Neuronal stem cell (in vitro differentiated cells): ENCODE measurements around the gene CDC37L1.

Experiments
- DNase-seq: peaks from one replicate; pipeline ENCODE4 v3.0.0-alpha.2; 2013; ENCODE audit warnings: low spot score
- H2AFZ ChIP-seq: one replicate; pipeline ENCODE4 v1.6.1; 2013; ENCODE audit warnings: mild to moderate bottlenecking, low read length, inconsistent platforms
- H2AK5ac ChIP-seq: 2 replicates; pipeline ENCODE4 v1.6.1; 2013; ENCODE audit warnings: low read depth, mild to moderate bottlenecking, inconsistent platforms, low read length, moderate library complexity, mixed read lengths
- H2BK120ac ChIP-seq: 2 replicates; pipeline ENCODE4 v1.6.1; 2013; ENCODE audit warnings: low read depth, mild to moderate bottlenecking, inconsistent platforms, low read length, moderate library complexity, mixed read lengths
- H2BK12ac ChIP-seq: one replicate; pipeline ENCODE4 v1.6.1; 2013; ENCODE audit warnings: low read length, inconsistent platforms
- H2BK15ac ChIP-seq: 2 replicates; pipeline ENCODE4 v1.6.1; 2013; ENCODE audit warnings: mild to moderate bottlenecking, low read length, inconsistent platforms, mixed read lengths
- H2BK5ac ChIP-seq: one replicate; pipeline ENCODE4 v1.6.1; 2013; ENCODE audit warnings: inconsistent platforms, mild to moderate bottlenecking, low read length, moderate library complexity
- H3K14ac ChIP-seq: one replicate; pipeline ENCODE4 v1.6.1; 2013; ENCODE audit warnings: low read length, inconsistent platforms
- H3K18ac ChIP-seq: 2 replicates; pipeline ENCODE4 v1.6.1; 2013; ENCODE audit warnings: low read length, inconsistent platforms
- H3K23ac ChIP-seq: 2 replicates; pipeline ENCODE4 v1.6.1; 2013; ENCODE audit warnings: low read depth, mild to moderate bottlenecking, mixed read lengths, low read length, inconsistent platforms; ENCODE audit not compliant: poor library complexity
- H3K27ac ChIP-seq: replicated peaks from 3 replicates; pipeline ENCODE4 v1.5.1; 2013; ENCODE audit warnings: low read length, inconsistent platforms
- H3K27me3 ChIP-seq, 3 experiments: 2 replicates each; pipeline ENCODE4 v1.6.1; 2013; ENCODE audit warnings: low read length in 3 of 3, mild to moderate bottlenecking in 2 of 3, inconsistent platforms in 1 of 3, low read depth in 1 of 3, mixed read lengths in 1 of 3, moderate library complexity in 1 of 3; ENCODE audit not compliant: control insufficient read depth in 3 of 3, insufficient read depth in 3 of 3
- H3K36me3 ChIP-seq, 2 donors: replicated peaks in 1 of 2; 2 replicates each; pipeline ENCODE4 v1.6.1; 2013; ENCODE audit warnings: low read length in 2 of 2; ENCODE audit not compliant: control insufficient read depth in 2 of 2, insufficient read depth in 2 of 2
- H3K4ac ChIP-seq: 2 replicates; pipeline ENCODE4 v1.6.1; 2013; ENCODE audit warnings: inconsistent platforms, mild to moderate bottlenecking, low read length, moderate library complexity
- H3K4me1 ChIP-seq, 2 donors: 1 replicate in 1 of 2; 2 replicates in 1 of 2; pipeline ENCODE4 v1.6.1; 2013; ENCODE audit warnings: low read length in 2 of 2, low read depth in 1 of 2; ENCODE audit not compliant: control insufficient read depth in 2 of 2, insufficient read depth in 1 of 2
- H3K4me2 ChIP-seq: one replicate; pipeline ENCODE4 v1.6.1; 2013; ENCODE audit warnings: mild to moderate bottlenecking, low read length, inconsistent platforms; ENCODE audit not compliant: insufficient read depth, poor library complexity, severe bottlenecking
- H3K4me3 ChIP-seq, 2 donors: 2 replicates each; pipeline ENCODE4 v1.5.1; 2013; ENCODE audit warnings: low read length in 2 of 2, mild to moderate bottlenecking in 2 of 2, inconsistent platforms in 1 of 2, moderate library complexity in 1 of 2
- H3K79me1 ChIP-seq: one replicate; pipeline ENCODE4 v1.6.1; 2013; ENCODE audit warnings: low read depth, mild to moderate bottlenecking, inconsistent platforms, low read length, moderate library complexity
- H3K9ac ChIP-seq: one replicate; pipeline ENCODE4 v1.6.1; 2013; ENCODE audit warnings: mild to moderate bottlenecking, low read depth, low read length, inconsistent platforms; ENCODE audit not compliant: poor library complexity
- H3K9me3 ChIP-seq, 2 donors: replicated peaks in 1 of 2; 2 replicates each; pipeline versions ENCODE3 to v1.6.1; 2013; ENCODE audit warnings: low read length in 2 of 2, mild to moderate bottlenecking in 2 of 2, inconsistent platforms in 1 of 2, low read depth in 1 of 2, mixed read lengths in 1 of 2, moderate library complexity in 1 of 2; ENCODE audit not compliant: control insufficient read depth in 2 of 2, insufficient read depth in 1 of 2
- H4K8ac ChIP-seq: one replicate; pipeline ENCODE4 v1.6.1; 2013; ENCODE audit warnings: low read depth, mild to moderate bottlenecking, inconsistent platforms, low read length, moderate library complexity
- H4K91ac ChIP-seq: one replicate; pipeline ENCODE4 v1.6.1; 2013; ENCODE audit warnings: low read length, low read depth, mild to moderate bottlenecking, inconsistent platforms; ENCODE audit not compliant: poor library complexity
- WGBS, 2 donors: extraction: QIAGEN DNeasy Blood & Tissue Kit; methylation state at CpG; one replicate each; pipeline ENCODE4 v1.1.7; 2013; ENCODE audit warnings: missing lambda C conversion rate in 2 of 2, mixed read lengths in 1 of 2; ENCODE audit not compliant: insufficient read length in 2 of 2, insufficient replicate concordance in 1 of 2; ENCODE audit errors: extremely low coverage in 2 of 2; 5-methylcytosine and 5-hydroxymethylcytosine counted together

CDC37L1 gene

GRCh38 chr9:4743131-4743875 is 63.9 kb downstream of the CDC37L1 start:
- H3K9ac ChIP-seq, result no peak overlapping the region
- H2BK5ac ChIP-seq, result no peak overlapping the region
- H3K4ac ChIP-seq, result no peak overlapping the region
- H2AFZ ChIP-seq, result peak overlapping the region; percentile 39
- no peak overlapping the region for H4K8ac ChIP-seq
- no peak overlapping the region for H2BK12ac ChIP-seq
- H3K4me1 ChIP-seq, result peaks cover 0 to 5% of the 10 kb centered on the region in 2 donors
- no peak for DNase-seq
- no CpG with 5 or more reads among the region's 5 CpGs for WGBS, 2 donors
- H3K36me3 ChIP-seq, result no peaks in the 10 kb centered on the region
- no peak overlapping the region for H3K27ac ChIP-seq
- no peak overlapping the region for H2BK15ac ChIP-seq
- no peak overlapping the region for H3K23ac ChIP-seq
- H3K79me1 ChIP-seq, result no peaks in the 10 kb centered on the region
- H2BK120ac ChIP-seq, result no peak overlapping the region
- H2AK5ac ChIP-seq, result no peak overlapping the region
- H3K18ac ChIP-seq, result no peak overlapping the region
- peaks cover 0 to 2% of the 10 kb centered on the region in 2 donors for H3K9me3 ChIP-seq
- no peak overlapping the region for H3K4me2 ChIP-seq
- no peak overlapping the region for H4K91ac ChIP-seq
- H3K27me3 ChIP-seq, result no peaks in the 10 kb centered on the region
- H3K14ac ChIP-seq, result no peak overlapping the region
- no peak overlapping the region for H3K4me3 ChIP-seq

GRCh38 chr9:4746278-4747030 is 67.1 kb downstream of the CDC37L1 start:
- no peak overlapping the region for H3K4me2 ChIP-seq
- no peak overlapping the region for H3K27ac ChIP-seq
- H2BK12ac ChIP-seq, result no peak overlapping the region
- H3K27me3 ChIP-seq, result peaks cover 0 to 3% (median 0%) of the 10 kb centered on the region in 3 experiments
- H3K9ac ChIP-seq, result no peak overlapping the region
- H2AK5ac ChIP-seq, result no peak overlapping the region
- no peak overlapping the region for H2BK5ac ChIP-seq
- no peak overlapping the region for H2AFZ ChIP-seq
- WGBS, 2 donors, result no CpG with 5 or more reads among the region's 2 CpGs
- H3K14ac ChIP-seq, result no peak overlapping the region
- H4K8ac ChIP-seq, result no peak overlapping the region
- H3K36me3 ChIP-seq, result no peaks in the 10 kb centered on the region
- no peak overlapping the region for H3K23ac ChIP-seq
- DNase-seq, result no peak
- peaks cover 0 to 5% of the 10 kb centered on the region in 2 donors for H3K4me1 ChIP-seq
- H3K18ac ChIP-seq, result no peak overlapping the region
- H4K91ac ChIP-seq, result no peak overlapping the region
- H3K9me3 ChIP-seq, result no peaks in the 10 kb centered on the region
- H3K79me1 ChIP-seq, result no peaks in the 10 kb centered on the region
- H2BK120ac ChIP-seq, result no peak overlapping the region
- no peak overlapping the region for H2BK15ac ChIP-seq
- no peak overlapping the region for H3K4ac ChIP-seq
- H3K4me3 ChIP-seq, result no peak overlapping the region

- Histone ChIP-seq H2BK5ac (no peak overlapping the region), H2AK5ac (no peak overlapping the region), H3K36me3 (no peaks in the 10 kb centered on the region), H3K9me3 (no peaks in the 10 kb centered on the region), H3K4me3 (no peak overlapping the region), H2AFZ (no peak overlapping the region), H4K91ac (no peak overlapping the region), H3K14ac (no peak overlapping the region), H3K23ac (no peak overlapping the region), H3K27ac (no peak overlapping the region), H2BK15ac (no peak overlapping the region), H3K9ac (no peak overlapping the region), H3K18ac (no peak overlapping the region), H4K8ac (no peak overlapping the region), H2BK12ac (no peak overlapping the region), H3K4ac (no peak overlapping the region), H2BK120ac (no peak overlapping the region), H3K27me3 (peaks cover 0 to 6% (median 0%) of the 10 kb centered on the region in 3 experiments), H3K79me1 (no peaks in the 10 kb centered on the region), H3K4me2 (no peak overlapping the region), H3K4me1 (no peaks in the 10 kb centered on the region)
- WGBS, 2 donors, result no CpG with 5 or more reads among the region's 5 CpGs
- DNase-seq, result no peak
Observed at GRCh38 chr9:4748612-4749011, 69.2 kb downstream of the CDC37L1 start.

GRCh38 chr9:4750023-4750673 is 70.8 kb downstream of the CDC37L1 start:
- WGBS, 2 donors, result no CpG with 5 or more reads among the region's 8 CpGs
- no peak overlapping the region for H3K23ac ChIP-seq
- no peak overlapping the region for H2BK15ac ChIP-seq
- no peak overlapping the region for H3K4me3 ChIP-seq
- no peaks in the 10 kb centered on the region for H3K79me1 ChIP-seq
- no peaks in the 10 kb centered on the region for H3K4me1 ChIP-seq
- H3K4ac ChIP-seq, result no peak overlapping the region
- no peaks in the 10 kb centered on the region for H3K36me3 ChIP-seq
- no peak overlapping the region for H2BK12ac ChIP-seq
- no peak overlapping the region for H3K27ac ChIP-seq
- no peak overlapping the region for H2BK5ac ChIP-seq
- H3K14ac ChIP-seq, result no peak overlapping the region
- H2BK120ac ChIP-seq, result no peak overlapping the region
- no peak overlapping the region for H4K91ac ChIP-seq
- no peak overlapping the region for H3K18ac ChIP-seq
- DNase-seq, result no peak
- H3K9ac ChIP-seq, result no peak overlapping the region
- H2AFZ ChIP-seq, result no peak overlapping the region
- no peak overlapping the region for H2AK5ac ChIP-seq
- no peaks in the 10 kb centered on the region for H3K9me3 ChIP-seq
- H3K4me2 ChIP-seq, result no peak overlapping the region
- peaks cover 0 to 7% (median 0%) of the 10 kb centered on the region in 3 experiments for H3K27me3 ChIP-seq
- H4K8ac ChIP-seq, result no peak overlapping the region
